Large intestine (tissue), 3 donors: ENCODE results near the gene DNAH10. TPM values are rescaled to one million over a fixed set of nuclear protein-coding genes. Genes with fewer than 3 reads are reported as not detected.
A peak's percentile ranks its signal among the peaks of the same experiment; 100 is the strongest.

Experiments used
- DNase-seq, 2 donors: peaks; one replicate each; pipeline versions ENCODE4 v3.0.0 to v3.0.0-alpha.2; 2013
- H3K27ac ChIP-seq: one replicate; pipeline ENCODE4 v1.5.1; 2013; ENCODE audit warnings: low read length
- H3K27me3 ChIP-seq: 2 replicates; pipeline ENCODE4 v1.6.1; 2013; ENCODE audit warnings: low read length; ENCODE audit not compliant: control insufficient read depth, insufficient read depth
- H3K36me3 ChIP-seq: 2 replicates; pipeline ENCODE4 v1.6.1; 2013; ENCODE audit warnings: low read length; ENCODE audit not compliant: control insufficient read depth, insufficient read depth
- H3K4me1 ChIP-seq: one replicate; pipeline ENCODE4 v1.6.1; 2013; ENCODE audit warnings: low read length; ENCODE audit not compliant: control insufficient read depth, insufficient read depth
- H3K4me3 ChIP-seq: one replicate; pipeline ENCODE4 v1.5.1; 2013; ENCODE audit warnings: low read length
- H3K9me3 ChIP-seq: one replicate; pipeline ENCODE4 v1.6.1; 2013; ENCODE audit warnings: mild to moderate bottlenecking, low read depth, low read length, moderate library complexity; ENCODE audit not compliant: control insufficient read depth
- WGBS: methylation state at CpG from one replicate; pipeline ENCODE4 v1.1.5; 2013; ENCODE audit warnings: low lambda C conversion rate; ENCODE audit not compliant: insufficient coverage; 5-methylcytosine and 5-hydroxymethylcytosine counted together
- polyA plus RNA-seq: library from polyadenylated mRNA; unstranded; fragments of 120-200 nt; gene quantifications from one replicate; pipeline ENCODE4 v1.2.1, GENCODE V29; 2013

DNAH10 gene
- polyA plus RNA-seq, 1 donor = 1.0 TPM

- peak in 1 of 2 donors; percentile 55 for DNase-seq
- H3K4me3 ChIP-seq = peak overlapping the region; percentile 51
- H3K9me3 ChIP-seq = no peaks in the 10 kb centered on the region
- H3K36me3 ChIP-seq = no peaks in the 10 kb centered on the region
- WGBS = no CpG with 5 or more reads among the region's 8 CpGs
- peaks cover 7% of the 10 kb centered on the region for H3K27me3 ChIP-seq
- H3K4me1 ChIP-seq = peaks cover 18% of the 10 kb centered on the region
- H3K27ac ChIP-seq = no peak overlapping the region
These were observed 992 bp downstream of the DNAH10 start for GRCh38 chr12:123763093-123763492.

DNA sequence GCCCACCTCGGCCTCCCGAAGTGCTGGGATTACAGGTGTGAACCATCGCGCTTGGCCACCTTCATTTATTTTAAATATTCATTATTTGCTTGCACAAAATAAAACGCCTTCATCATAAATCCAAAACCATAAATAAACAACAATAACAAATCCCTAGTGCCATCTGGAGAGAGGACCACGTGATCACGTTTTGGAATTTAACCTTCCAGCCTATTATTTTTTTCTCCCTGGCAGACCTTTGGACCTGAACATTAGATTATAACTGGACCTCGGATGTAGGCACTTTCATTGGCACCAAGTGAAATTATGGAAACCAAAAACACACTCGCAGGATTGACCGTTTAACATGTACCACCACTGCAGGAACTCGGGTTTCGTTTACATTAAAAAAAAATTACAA is 2.0 kb downstream of the DNAH10 start:
- 70% methylated on average over 4 of the region's 12 CpGs for whole genome bisulfite sequencing
- no peaks in the 10 kb centered on the region for H3K36me3 ChIP-seq
- peak in 1 of 2 donors; percentile 49 for DNase-seq

DNA sequence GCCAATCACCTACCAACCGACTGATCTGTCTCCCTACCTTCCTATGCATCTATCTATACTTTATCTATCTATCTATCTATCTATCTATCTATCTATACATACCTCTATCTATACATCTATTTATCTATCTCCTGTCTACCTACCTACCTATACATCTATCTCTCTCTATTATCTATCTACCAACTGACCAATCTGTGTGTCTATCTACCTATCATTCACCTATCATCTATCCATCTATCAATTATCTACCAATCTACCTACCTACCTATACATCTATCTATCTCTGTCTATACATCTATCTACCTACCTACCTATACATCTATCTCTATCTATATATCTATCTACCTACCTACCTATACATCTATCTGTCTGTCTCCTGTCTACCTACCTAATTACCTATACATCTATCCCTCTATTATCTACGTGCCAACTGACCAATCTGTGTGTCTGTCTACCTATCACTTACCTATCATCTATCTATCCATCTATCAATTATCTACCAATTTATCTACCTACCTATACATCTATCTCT is 3.5 kb downstream of the DNAH10 start:
- no peaks in the 10 kb centered on the region for H3K36me3 ChIP-seq

More for the DNA sequence above, 2.0 kb downstream of the DNAH10 start:
- Histone ChIP-seq H3K4me1 (peaks cover 18% of the 10 kb centered on the region), H3K9me3 (no peaks in the 10 kb centered on the region), H3K27ac (no peak overlapping the region), H3K27me3 (peaks cover 7% of the 10 kb centered on the region), H3K4me3 (no peak overlapping the region)

GRCh38 chr12:123767613-123768012 is 5.5 kb downstream of the DNAH10 start:
- H3K27ac ChIP-seq = no peak overlapping the region
- H3K27me3 ChIP-seq = peaks cover 2% of the 10 kb centered on the region
- H3K4me1 ChIP-seq = peaks cover 7% of the 10 kb centered on the region
- H3K4me3 ChIP-seq = no peak overlapping the region
- WGBS = no CpG with 5 or more reads among the region's 9 CpGs
- H3K9me3 ChIP-seq = no peaks in the 10 kb centered on the region
- no peaks in the 10 kb centered on the region for H3K36me3 ChIP-seq
- DNase-seq = no peak

More for the DNA sequence above, 3.5 kb downstream of the DNAH10 start:
- 95% methylated on average over 2 of the region's 2 CpGs for WGBS
- peaks cover 16% of the 10 kb centered on the region for H3K4me1 ChIP-seq
- no peaks in the 10 kb centered on the region for H3K9me3 ChIP-seq
- no peak for DNase-seq
- no peak overlapping the region for H3K27ac ChIP-seq
- no peak overlapping the region for H3K4me3 ChIP-seq
- peaks cover 7% of the 10 kb centered on the region for H3K27me3 ChIP-seq

DNA sequence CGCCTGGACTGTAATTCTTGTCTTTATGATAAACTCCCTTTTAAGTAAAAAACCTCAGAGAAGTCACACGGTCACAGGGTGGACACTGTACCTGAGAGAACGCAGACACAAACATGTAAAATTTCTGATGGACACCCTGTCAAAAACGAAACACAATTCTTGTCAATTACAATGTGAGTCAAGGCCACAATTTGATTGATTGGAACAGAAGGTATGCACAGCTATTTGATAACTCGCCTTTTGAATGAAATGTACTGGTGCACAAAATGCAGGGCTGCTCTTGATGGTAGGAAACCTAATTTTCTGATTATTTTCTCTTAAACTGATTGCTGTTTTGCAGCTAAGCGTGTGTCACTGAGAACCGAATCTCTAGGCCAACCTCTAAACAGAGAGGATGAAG is 9.2 kb downstream of the DNAH10 start:
- Histone ChIP-seq H3K27me3 (no peaks in the 10 kb centered on the region), H3K36me3 (no peaks in the 10 kb centered on the region), H3K4me3 (no peak overlapping the region), H3K9me3 (no peaks in the 10 kb centered on the region), H3K4me1 (no peaks in the 10 kb centered on the region), H3K27ac (no peak overlapping the region)
- no CpG with 5 or more reads among the region's 7 CpGs for WGBS
- DNase-seq = no peak

DNA sequence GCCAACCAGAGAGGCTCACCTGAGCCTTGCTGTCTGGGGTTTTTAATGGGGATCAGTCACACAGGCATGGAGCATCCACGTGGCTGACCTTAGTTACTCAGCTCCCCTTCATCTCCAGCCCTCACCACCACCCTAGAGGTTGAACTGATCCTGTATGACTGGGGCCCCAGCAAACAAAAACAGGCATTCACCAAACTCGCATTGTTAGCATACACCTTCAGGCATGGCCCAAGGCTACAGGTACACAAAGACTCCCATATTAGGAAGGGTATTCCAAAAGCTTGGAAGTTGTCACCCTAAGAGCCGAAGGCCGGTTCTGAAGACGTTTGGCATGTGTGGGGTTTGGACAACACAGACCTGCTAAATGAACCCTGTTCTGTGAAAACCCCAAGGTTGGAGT is 10.0 kb downstream of the DNAH10 start:
- no peaks in the 10 kb centered on the region for H3K36me3 ChIP-seq
- no peak for DNase-seq
- H3K9me3 ChIP-seq = no peaks in the 10 kb centered on the region
- 100% methylated on average over 1 of the region's 5 CpGs for WGBS
- H3K27me3 ChIP-seq = no peaks in the 10 kb centered on the region
- no peaks in the 10 kb centered on the region for H3K4me1 ChIP-seq
- no peak overlapping the region for H3K27ac ChIP-seq
- no peak overlapping the region for H3K4me3 ChIP-seq

GRCh38 chr12:123773375-123773774 is 11.3 kb downstream of the DNAH10 start:
- no CpG with 5 or more reads among the region's 1 CpG for WGBS
- no peak overlapping the region for H3K27ac ChIP-seq
- H3K4me3 ChIP-seq = no peak overlapping the region
- H3K9me3 ChIP-seq = no peaks in the 10 kb centered on the region
- no peaks in the 10 kb centered on the region for H3K36me3 ChIP-seq
- no peaks in the 10 kb centered on the region for H3K4me1 ChIP-seq
- H3K27me3 ChIP-seq = no peaks in the 10 kb centered on the region
- no peak for DNase-seq

GRCh38 chr12:123779551-123779950 is 17.4 kb downstream of the DNAH10 start:
- Histone ChIP-seq H3K4me1 (no peaks in the 10 kb centered on the region), H3K4me3 (no peak overlapping the region), H3K9me3 (no peaks in the 10 kb centered on the region), H3K27me3 (no peaks in the 10 kb centered on the region), H3K36me3 (no peaks in the 10 kb centered on the region), H3K27ac (no peak overlapping the region)
- DNase-seq = no peak

DNA sequence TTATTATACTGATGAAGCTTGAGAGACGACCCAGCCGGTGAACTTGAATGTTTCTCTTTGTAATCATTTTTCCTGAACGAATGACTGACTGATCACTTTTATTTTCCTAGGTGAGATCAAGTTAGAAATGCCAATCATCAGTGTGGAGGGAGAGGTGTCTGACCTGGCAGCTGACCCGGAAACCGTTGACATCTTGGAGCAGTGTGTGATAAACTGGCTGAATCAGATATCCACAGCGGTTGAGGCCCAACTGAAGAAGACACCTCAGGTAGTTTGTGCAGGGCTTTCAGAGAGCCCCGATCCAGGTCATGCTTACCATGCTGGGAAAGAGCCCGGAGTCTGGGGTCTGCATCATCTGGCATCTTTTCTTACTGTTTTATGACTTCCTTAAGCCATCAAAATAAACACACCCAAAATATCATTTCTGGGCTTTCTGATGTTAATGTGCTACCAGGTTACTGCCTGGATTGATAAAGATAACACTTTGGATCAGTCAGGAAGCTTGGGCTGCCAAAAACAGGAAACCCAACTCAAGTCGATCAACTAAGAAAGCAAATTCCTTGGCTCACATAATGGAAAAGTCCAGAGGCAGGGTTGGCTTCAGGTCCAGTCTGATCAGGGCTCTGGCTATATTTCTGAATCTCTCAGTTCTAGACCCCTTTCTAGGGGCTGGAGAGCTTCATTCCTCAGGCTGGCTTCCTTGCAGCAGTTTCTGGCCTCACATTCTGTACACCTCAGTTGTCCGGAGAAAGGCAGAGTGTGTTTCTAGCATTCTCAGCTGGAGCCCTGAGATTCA is 21.1 kb downstream of the DNAH10 start:
- H3K4me1 ChIP-seq = no peaks in the 10 kb centered on the region
- H3K27ac ChIP-seq = no peak overlapping the region
- H3K27me3 ChIP-seq = no peaks in the 10 kb centered on the region
- no peak overlapping the region for H3K4me3 ChIP-seq
- WGBS = no CpG with 5 or more reads among the region's 10 CpGs
- peaks cover 6% of the 10 kb centered on the region for H3K9me3 ChIP-seq
- no peak for DNase-seq
- no peaks in the 10 kb centered on the region for H3K36me3 ChIP-seq

- no peak for DNase-seq
- Histone ChIP-seq H3K4me1 (no peaks in the 10 kb centered on the region), H3K36me3 (no peaks in the 10 kb centered on the region), H3K27ac (no peak overlapping the region), H3K27me3 (no peaks in the 10 kb centered on the region), H3K9me3 (peaks cover 6% of the 10 kb centered on the region), H3K4me3 (no peak overlapping the region)
- WGBS = no CpG with 5 or more reads among the region's 25 CpGs
These were observed 25.4 kb downstream of the DNAH10 start for GRCh38 chr12:123787466-123787865.

DNA sequence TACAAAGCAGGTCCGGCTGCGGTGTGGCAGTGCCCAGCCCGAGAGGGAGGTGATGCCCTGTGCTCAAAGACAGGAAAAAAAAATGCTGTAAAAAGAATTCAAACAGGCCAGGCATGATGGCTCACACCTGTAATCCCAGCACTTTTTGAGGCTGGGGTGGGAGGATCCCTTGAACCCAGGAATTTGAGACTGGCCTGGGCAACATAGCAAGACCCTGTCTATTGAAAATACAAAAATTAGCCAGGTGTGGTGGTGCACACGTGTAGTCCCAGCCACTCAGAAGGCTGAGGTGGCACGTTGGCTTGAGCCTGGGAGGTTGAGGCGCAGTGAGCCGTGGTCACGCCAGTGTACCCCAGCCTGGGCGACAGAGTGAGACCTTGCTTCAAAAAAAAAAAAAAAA is 26.4 kb downstream of the DNAH10 start:
- Histone ChIP-seq H3K4me3 (no peak overlapping the region), H3K27ac (no peak overlapping the region), H3K9me3 (peaks cover 6% of the 10 kb centered on the region), H3K27me3 (no peaks in the 10 kb centered on the region), H3K4me1 (no peaks in the 10 kb centered on the region), H3K36me3 (no peaks in the 10 kb centered on the region)
- DNase-seq = no peak
- no CpG with 5 or more reads among the region's 9 CpGs for WGBS
